ENCODE measurements around the gene FANK1.
"Not testable (repeated sequence)": the region's sequence is repeated elsewhere in the genome, so short reads cannot be mapped to it uniquely, and the experiment has no call there.

Gene FANK1

GRCh38 chr10:125889441-125889840 is 6.9 kb upstream of the FANK1 start:
- not testable (repeated sequence) for DNase-seq (ENCODE audit: low read depth in 2 of 2)

- not testable (repeated sequence) for DNase-seq (ENCODE audit: low read depth in 2 of 2)
Measured at GRCh38 chr10:125892402-125892801, 4.0 kb upstream of the FANK1 start.

GRCh38 chr10:125894176-125894575 is 2.2 kb upstream of the FANK1 start:
- not testable (repeated sequence) for DNase-seq (ENCODE audit: low read depth in 2 of 2)

- DNase-seq (ENCODE audit: low read depth in 2 of 2) = peak; percentile 10 to 19
Measured at GRCh38 chr10:125895130-125896087, 955 bp upstream of the FANK1 start.

GRCh38 chr10:125897317-125897716 is 953 bp downstream of the FANK1 start:
- DNase-seq (ENCODE audit: low read depth in 2 of 2) = not testable (repeated sequence)

- not testable (repeated sequence) for DNase-seq (ENCODE audit: low read depth in 2 of 2)
Measured at GRCh38 chr10:125900963-125901362, 4.6 kb downstream of the FANK1 start.

- DNase-seq (ENCODE audit: low read depth in 2 of 2) = not testable (repeated sequence)
Measured at GRCh38 chr10:125903135-125903640, 6.8 kb downstream of the FANK1 start.

GRCh38 chr10:125905069-125905994 is 9.0 kb downstream of the FANK1 start:
- not testable (repeated sequence) for DNase-seq (ENCODE audit: low read depth in 2 of 2)

- not testable (repeated sequence) for DNase-seq (ENCODE audit: low read depth in 2 of 2)
Measured at GRCh38 chr10:125907598-125907997, 11.2 kb downstream of the FANK1 start.

- not testable (repeated sequence) for DNase-seq (ENCODE audit: low read depth in 2 of 2)
Measured at GRCh38 chr10:125908813-125909212, 12.4 kb downstream of the FANK1 start.

- DNase-seq (ENCODE audit: low read depth in 2 of 2) = not testable (repeated sequence)
Measured at GRCh38 chr10:125909491-125909890, 13.1 kb downstream of the FANK1 start.

GRCh38 chr10:125911145-125911544 is 14.8 kb downstream of the FANK1 start:
- no peak for DNase-seq (ENCODE audit: low read depth in 2 of 2)

GRCh38 chr10:125911990-125912389 is 15.6 kb downstream of the FANK1 start:
- no peak for DNase-seq (ENCODE audit: low read depth in 2 of 2)

GRCh38 chr10:125913277-125913676 is 16.9 kb downstream of the FANK1 start:
- not testable (repeated sequence) for DNase-seq (ENCODE audit: low read depth in 2 of 2)

- DNase-seq (ENCODE audit: low read depth in 2 of 2) = no peak
Measured at GRCh38 chr10:125916977-125917376, 20.6 kb downstream of the FANK1 start.

GRCh38 chr10:125917704-125918361 is 21.5 kb downstream of the FANK1 start:
- not testable (repeated sequence) for DNase-seq (ENCODE audit: low read depth in 2 of 2)

GRCh38 chr10:125921643-125922306 is 25.4 kb downstream of the FANK1 start:
- not testable (repeated sequence) for DNase-seq (ENCODE audit: low read depth in 2 of 2)

GRCh38 chr10:125925262-125925834 is 29.0 kb downstream of the FANK1 start:
- DNase-seq (ENCODE audit: low read depth in 2 of 2) = no peak

- DNase-seq (ENCODE audit: low read depth in 2 of 2) = no peak
Measured at GRCh38 chr10:125926247-125926646, 29.9 kb downstream of the FANK1 start.

- DNase-seq (ENCODE audit: low read depth in 2 of 2) = not testable (repeated sequence)
Measured at GRCh38 chr10:125927265-125927664, 30.9 kb downstream of the FANK1 start.

All from stimulated activated CD8-positive, alpha-beta memory T cell treated with anti-CD3 and anti-CD28 coated beads, Interleukin-15, amount 100 ng/mL, for 4 hours (primary cell).